Activated CD8-positive, alpha-beta memory T cell treated with anti-CD3 and anti-CD28 coated beads for 48 hours (primary cell): Measurements from ENCODE around the gene ITGA7.
A peak's percentile ranks its signal among the peaks of the same experiment; 100 is the strongest.

Source experiments
- DNase-seq, 3 experiments: peaks; one replicate each; pipeline ENCODE4 v3.0.0-alpha.2; 2020; ENCODE audit warnings: low read depth in 2 of 3, low spot score in 2 of 3

Gene ITGA7

DNA sequence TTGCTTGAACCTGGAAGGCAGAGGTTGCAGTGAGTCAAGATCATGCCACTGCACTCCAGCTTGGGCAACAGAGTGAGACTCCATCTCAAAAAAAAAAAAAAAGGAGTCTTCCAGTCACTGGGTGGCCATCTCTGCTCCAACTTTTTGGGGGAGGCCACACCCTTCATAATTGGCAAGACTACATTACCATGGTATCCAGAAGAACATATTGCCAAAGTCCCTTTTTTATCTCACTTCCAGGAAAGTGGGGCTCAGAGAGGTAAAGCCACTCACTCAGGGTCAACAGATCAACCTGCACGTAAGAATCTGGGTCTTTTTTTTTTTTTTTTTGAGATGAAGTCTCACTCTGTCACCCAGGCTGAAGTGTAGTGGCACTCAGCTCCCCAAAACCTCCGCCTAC lies 26.2 kb upstream of the ITGA7 start:
- DNase-seq, result no peak

DNA sequence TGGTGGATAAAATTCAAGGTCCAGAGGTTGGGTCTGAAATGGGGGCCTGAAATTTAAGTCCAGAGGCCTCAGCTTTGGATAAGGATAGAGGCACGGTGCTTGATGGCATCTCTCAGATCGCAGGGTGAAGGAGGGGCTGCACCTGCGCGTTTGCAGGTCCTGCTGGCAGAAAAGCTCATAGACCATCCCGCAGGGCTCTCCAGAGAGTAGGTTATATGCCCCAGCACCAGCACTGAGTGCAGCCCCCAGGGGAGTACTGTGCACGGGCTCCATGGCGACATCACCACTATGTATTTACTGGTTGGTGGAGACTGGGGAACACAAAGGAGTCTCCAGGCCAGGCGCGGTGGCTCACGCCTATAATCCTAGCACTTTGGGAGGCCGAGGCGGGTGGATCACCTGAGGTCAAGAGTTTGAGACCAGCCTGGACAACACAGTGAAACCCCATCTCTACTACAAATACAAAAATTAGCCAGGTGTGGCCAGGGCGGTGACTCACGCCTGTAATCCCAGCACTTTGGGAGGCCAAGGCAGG lies 25.4 kb upstream of the ITGA7 start:
- no peak for DNase-seq

GRCh38 chr12:55732288-55732687 lies 24.6 kb upstream of the ITGA7 start:
- DNase-seq, result no peak

- DNase-seq, result no peak
Observed at GRCh38 chr12:55729819-55730818, 22.4 kb upstream of the ITGA7 start.

DNA sequence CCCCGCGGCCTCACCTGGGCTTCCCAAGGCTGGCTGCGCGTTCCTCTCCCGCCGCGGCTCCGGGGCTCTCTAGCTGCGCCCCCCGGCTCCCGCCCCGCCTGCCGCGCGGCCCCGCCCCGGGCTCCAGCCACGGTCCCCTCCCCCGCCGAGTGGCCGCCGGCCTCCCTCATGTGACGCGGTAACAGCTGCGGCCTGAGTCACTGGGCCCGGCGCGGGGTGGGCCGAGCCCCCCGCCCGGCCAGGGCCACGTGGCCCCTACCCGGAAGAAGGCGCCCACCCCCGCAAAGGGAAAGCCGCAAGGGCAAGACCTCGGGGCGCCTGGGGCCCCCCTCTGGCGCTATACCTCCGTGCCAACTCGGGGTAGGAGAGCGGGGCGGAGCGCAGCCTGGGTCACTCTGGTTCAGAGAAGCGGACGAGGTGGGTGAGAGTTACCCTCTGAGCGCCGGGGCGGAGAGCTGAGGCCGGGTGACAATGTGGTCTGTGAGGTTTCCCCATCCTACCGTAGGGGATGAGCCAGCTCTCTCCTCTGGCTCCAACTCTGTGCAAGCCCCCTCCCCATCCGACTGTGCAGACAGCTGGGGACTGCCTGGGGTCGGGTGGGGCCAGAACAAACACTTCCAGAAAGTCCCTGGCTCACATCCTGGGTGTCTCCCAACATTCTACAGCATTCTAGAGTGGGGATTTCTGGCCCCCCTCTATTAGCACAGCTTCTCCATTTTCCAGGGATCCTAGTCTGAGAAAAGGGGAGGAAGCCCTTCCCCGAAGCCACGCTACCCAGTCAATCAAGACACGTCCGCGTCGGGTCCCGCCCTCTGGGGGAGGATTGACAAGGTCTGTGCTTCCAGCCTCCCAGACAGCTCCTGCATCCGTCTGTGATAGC lies 21.5 kb upstream of the ITGA7 start, which contains the start of gene CD63:
Gene CD63, minus strand, starts transcription at position 71 of the 880 bp plus-strand sequence. CDS start 668 bp downstream, outside the sequence.
- peak; percentile 65 to 73 (median 66) for DNase-seq

DNA sequence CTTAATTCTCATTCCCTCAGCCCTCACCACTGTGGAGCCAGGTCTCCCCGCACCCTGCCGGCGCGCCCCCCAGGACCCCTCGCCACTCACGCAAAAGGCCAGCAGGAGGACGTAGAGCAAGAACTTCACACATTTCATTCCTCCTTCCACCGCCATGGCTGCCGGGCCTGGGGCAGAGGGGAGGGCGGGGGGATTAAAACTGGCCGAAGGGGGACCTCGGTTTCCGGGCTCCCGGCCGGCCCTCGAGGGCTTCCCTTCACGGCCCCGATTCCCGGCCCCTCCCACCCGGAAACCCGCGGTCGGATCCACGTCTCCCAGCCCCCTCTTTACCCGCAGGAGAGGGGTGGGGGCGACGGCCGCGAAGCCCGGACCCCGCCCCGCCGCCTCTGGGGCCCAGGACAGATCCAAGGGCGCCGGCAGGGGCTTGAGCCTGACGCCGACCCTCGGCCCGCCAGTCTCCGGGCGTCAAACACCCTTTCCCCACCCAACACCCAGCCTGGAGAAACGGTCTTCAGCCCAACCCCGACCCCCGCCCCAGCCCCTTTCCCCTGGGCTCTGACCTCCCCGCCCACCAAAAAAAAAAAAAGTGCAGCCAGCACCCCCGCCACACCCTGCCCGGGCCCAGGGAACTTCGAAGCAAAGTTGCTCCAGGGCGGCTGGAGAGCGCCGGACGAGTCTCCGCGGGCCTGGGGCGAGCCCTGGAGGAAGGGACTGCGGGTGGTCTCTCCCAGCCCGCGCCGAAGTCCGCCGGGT lies 20.7 kb upstream of the ITGA7 start:
- DNase-seq, result no peak

DNA sequence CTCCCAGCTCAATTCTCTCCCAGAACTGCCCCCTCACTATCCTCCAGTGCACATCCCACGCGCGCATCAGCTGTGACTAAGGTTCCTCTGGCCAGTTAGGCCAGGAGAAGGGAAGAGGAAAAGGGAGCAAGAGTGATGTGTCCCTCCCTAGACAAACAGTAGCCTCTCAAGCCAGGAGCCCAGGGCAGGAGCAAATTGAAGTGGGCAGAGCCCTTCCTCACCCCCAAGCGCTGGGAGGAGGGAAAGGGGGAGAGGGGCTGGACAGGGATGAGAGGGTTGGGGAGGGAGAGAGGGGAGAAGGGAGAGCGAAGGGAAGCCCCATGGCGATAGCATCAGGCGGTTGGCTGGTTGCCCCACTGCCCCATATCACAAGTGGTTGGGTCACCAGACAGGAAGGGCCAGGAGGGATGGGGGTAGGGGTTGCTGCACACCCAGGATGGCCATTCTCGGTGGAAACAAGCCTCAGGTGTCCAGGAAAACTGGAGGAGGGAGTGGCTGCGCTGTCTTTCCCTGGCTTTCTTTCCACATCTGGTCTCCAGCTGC lies 20.0 kb upstream of the ITGA7 start:
- no peak for DNase-seq

GRCh38 chr12:55726971-55727370 lies 19.3 kb upstream of the ITGA7 start:
- no peak for DNase-seq

- no peak for DNase-seq
Observed at GRCh38 chr12:55725556-55725955, 17.9 kb upstream of the ITGA7 start.

DNA sequence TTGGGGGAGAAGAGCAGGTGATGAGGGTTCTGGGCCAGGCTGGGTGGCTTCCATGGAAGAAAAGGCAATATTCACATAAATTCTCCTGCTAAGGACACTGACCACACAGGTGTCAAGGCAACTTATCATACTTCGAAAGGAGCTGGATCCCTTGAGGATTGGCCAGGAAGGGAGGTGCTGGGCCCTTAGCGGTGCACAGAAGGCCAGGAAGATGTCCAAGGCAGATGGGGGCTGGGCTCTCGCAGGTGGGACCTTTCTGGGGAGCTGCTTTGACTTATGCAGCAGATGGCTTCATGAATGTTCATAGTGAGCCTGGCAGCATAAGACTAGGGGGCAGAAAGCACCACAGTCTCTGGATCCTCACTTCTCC lies 17.2 kb upstream of the ITGA7 start:
- no peak for DNase-seq

DNA sequence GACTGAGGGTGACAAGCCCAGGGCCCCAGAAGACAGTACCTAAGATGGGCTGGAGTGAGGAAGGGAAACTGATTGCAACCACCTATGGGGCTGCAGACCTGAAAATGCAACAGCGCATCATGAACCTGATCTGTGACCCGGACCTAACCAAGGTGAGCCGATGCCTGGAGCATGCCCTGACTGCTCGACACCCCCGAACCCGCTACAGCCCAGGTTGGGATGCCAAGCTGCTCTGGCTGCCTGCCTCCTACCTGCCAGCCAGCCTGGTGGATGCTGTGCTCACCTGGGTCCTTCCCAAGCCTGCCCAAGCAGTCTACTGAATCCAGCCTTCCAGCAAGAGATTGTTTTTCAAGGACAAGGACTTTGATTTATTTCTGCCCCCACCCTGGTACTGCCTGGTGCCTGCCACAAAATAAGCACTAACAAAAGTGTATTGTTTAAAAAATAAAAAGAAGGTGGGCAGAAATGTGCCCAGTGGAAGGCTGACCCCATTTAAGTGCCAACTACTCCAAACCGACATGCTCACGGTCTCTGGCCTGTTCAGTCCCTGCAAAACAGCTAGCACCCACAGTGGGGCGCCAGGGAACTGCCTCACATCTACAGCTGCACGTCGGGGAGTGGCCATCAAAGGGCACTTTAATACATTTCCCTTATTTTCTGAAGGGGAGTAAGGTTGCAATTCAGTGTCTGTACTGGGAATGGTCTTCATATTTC lies 16.7 kb upstream of the ITGA7 start:
- DNase-seq, result no peak

GRCh38 chr12:55723516-55724225 lies 16.0 kb upstream of the ITGA7 start:
- no peak for DNase-seq

- no peak for DNase-seq
Observed at GRCh38 chr12:55722948-55723347, 15.2 kb upstream of the ITGA7 start.

- DNase-seq, result no peak
Observed at GRCh38 chr12:55721601-55722213, 14.0 kb upstream of the ITGA7 start.

DNA sequence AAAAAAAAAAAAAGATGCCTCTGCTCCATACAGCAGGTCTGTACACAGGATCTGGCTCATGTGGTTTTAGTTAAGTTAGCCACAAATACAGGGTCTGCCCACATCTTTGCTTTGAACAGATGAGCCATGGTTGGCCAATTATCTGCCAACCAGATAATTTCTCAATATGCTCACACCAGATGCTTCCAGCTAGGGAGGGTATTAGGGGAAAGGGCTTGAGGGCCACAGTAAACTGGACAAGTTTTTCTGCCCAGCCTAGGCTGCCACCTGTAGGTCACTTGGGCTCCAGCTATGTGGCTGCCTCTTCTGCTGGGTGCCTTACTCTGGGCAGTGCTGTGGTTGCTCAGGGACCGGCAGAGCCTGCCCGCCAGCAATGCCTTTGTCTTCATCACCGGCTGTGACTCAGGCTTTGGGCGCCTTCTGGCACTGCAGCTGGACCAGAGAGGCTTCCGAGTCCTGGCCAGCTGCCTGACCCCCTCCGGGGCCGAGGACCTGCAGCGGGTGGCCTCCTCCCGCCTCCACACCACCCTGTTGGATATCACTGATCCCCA lies 13.3 kb upstream of the ITGA7 start:
- no peak for DNase-seq

- no peak for DNase-seq
Observed at GRCh38 chr12:55720071-55720564, 12.4 kb upstream of the ITGA7 start, which contains the start of gene RDH5. Gene RDH5, plus strand, starts transcription at chr12:55720393. Its CDS starts 792 bp downstream, at chr12:55721185.

GRCh38 chr12:55719371-55719770 lies 11.7 kb upstream of the ITGA7 start:
- DNase-seq, result no peak

DNA sequence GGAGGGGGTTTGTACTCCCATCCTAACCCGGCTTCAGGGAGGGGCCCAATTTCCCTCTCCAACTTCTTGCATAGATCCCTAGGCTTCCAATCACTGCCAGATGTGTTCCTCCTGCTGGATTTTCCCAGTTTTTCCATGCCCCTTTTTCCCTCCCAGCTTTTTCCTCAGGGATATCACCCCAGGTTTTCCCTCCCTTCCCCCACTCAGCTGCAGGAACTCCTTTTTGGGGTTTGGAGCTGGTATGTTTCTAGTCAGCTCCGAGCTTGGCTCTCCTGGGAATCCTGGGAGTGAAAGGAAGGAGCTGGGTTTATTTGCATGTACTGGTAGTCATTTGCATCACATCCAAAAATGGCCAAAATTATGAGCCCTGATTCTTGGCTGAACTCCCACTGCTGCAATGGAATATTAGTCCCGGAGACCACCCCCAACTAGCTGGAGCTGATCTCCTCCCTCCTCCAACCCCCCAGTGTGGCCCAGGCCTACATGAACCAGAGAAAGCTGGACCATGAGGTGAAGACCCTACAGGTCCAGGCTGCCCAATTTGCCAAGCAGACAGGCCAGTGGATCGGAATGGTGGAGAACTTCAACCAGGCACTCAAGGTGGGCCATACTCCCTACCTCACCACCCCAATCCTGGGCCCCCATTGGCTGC lies 11.0 kb upstream of the ITGA7 start:
- DNase-seq, result no peak
